NCI-H69 (cell line): ENCODE results near the gene AHDC1.

Experiments
- DNase-seq: peaks from one replicate; lab custom pipeline; 2025; lab: John Stamatoyannopoulos, UW

Gene AHDC1

GRCh38 chr1:27487966-27488884 is 115.7 kb downstream of the AHDC1 start:
- DNase-seq, result peak; percentile 24

- no peak for DNase-seq
Measured at GRCh38 chr1:27485363-27485762, 118.6 kb downstream of the AHDC1 start.
